Keratinocyte (primary cell): ENCODE results near the gene REEP3. TPM values are rescaled to one million over a fixed set of nuclear protein-coding genes. Genes with fewer than 3 reads are reported as not detected.
A peak's percentile ranks its signal among the peaks of the same experiment; 100 is the strongest.

Experiments
- DNase-seq: peaks from one replicate; pipeline ENCODE4 v3.0.0-alpha.2; 2011; ENCODE audit warnings: low read depth, missing footprints, low spot score
- FAIRE-seq: peaks from 2 replicates; lab custom pipeline; 2011; peaks lifted over from hg19 to GRCh38; lab: Jason Lieb, UNC
- H2AFZ ChIP-seq: 2 replicates; pipeline ENCODE4 v1.6.0; 2012; ENCODE audit warnings: low read length, control low read depth, inconsistent platforms; ENCODE audit not compliant: control insufficient read depth
- H3K27ac ChIP-seq: 2 replicates; pipeline ENCODE4 v1.5.1; 2011; ENCODE audit warnings: low read length; ENCODE audit not compliant: control insufficient read depth, insufficient read depth
- H3K27me3 ChIP-seq: 3 replicates; pipeline ENCODE4 v1.6.0; 2011; ENCODE audit warnings: low read length; ENCODE audit not compliant: control insufficient read depth, insufficient read depth; ENCODE audit errors: extremely low read depth
- H3K36me3 ChIP-seq, 2 experiments: 2 replicates in 1 of 2; 3 replicates in 1 of 2; pipeline ENCODE4 v1.5.1; 2011; ENCODE audit warnings: low read length in 2 of 2, mild to moderate bottlenecking in 1 of 2; ENCODE audit not compliant: control insufficient read depth in 2 of 2, insufficient read depth in 2 of 2; ENCODE audit errors: extremely low read depth in 1 of 2
- H3K4me1 ChIP-seq: 3 replicates; pipeline ENCODE4 v1.5.1; 2011; ENCODE audit warnings: low read length; ENCODE audit not compliant: control insufficient read depth, insufficient read depth; ENCODE audit errors: extremely low read depth
- H3K4me2 ChIP-seq: 3 replicates; pipeline ENCODE4 v1.6.0; 2011; ENCODE audit warnings: low read depth, low read length; ENCODE audit not compliant: control insufficient read depth, insufficient read depth; ENCODE audit errors: extremely low read depth
- H3K4me3 ChIP-seq, 3 experiments: fragments of 200-600 bp in 1 of 3; sonication (generic) in 1 of 3; 2 replicates in 2 of 3; 3 replicates in 1 of 3; pipeline ENCODE4 v1.5.1; 2011 to 2016; ENCODE audit warnings: low read length in 3 of 3, mild to moderate bottlenecking in 3 of 3, control low read depth in 2 of 3, inconsistent platforms in 1 of 3, low read depth in 1 of 3, mixed read lengths in 1 of 3, mixed run types in 1 of 3, moderate library complexity in 1 of 3; ENCODE audit not compliant: control insufficient read depth in 2 of 3, insufficient read depth in 2 of 3; ENCODE audit errors: extremely low read depth in 1 of 3
- H3K79me2 ChIP-seq: 2 replicates; pipeline ENCODE4 v1.6.0; 2012; ENCODE audit warnings: low read length; ENCODE audit not compliant: control insufficient read depth, insufficient read depth
- H3K9ac ChIP-seq: 3 replicates; pipeline ENCODE4 v1.6.0; 2011; ENCODE audit warnings: low read length; ENCODE audit not compliant: control insufficient read depth, insufficient read depth; ENCODE audit errors: extremely low read depth
- H3K9me1 ChIP-seq: 3 replicates; pipeline ENCODE4 v1.6.0; 2011; ENCODE audit warnings: low read length; ENCODE audit not compliant: control insufficient read depth, insufficient read depth; ENCODE audit errors: extremely low read depth
- H3K9me3 ChIP-seq: 2 replicates; pipeline ENCODE4 v1.5.1; 2012; ENCODE audit warnings: low read depth, low read length; ENCODE audit not compliant: control insufficient read depth
- H4K20me1 ChIP-seq: 3 replicates; pipeline ENCODE4 v1.6.0; 2011; ENCODE audit warnings: low read length; ENCODE audit not compliant: control insufficient read depth, insufficient read depth; ENCODE audit errors: extremely low read depth
- EZH2 ChIP-seq: IDR thresholded peaks from one replicate; pipeline ENCODE4 v1.6.1; 2012; ENCODE audit warnings: inconsistent platforms, mild to moderate bottlenecking, low read length, moderate library complexity
- dilution Hi-C: fragments of 300-500 bp; cut with MboI; formaldehyde crosslinking; loops from one replicate; pipeline ENCODE4 v1.7.0; 2020; ENCODE audit warnings: low sequenced_read_pairs; ENCODE audit not compliant: extremely low pct_ligation_motif_present
- polyA plus RNA-seq, 5 experiments: library from polyadenylated mRNA; depleted of rRNA in 3 of 5; stranded (reverse) in 3 of 5; stranded (forward) in 1 of 5; unstranded in 1 of 5; fragments of >200 nt; gene quantifications; 1 replicate in 1 of 5; 2 replicates in 3 of 5; 3 replicates in 1 of 5; pipeline versions ENCODE4 v1.2.1 to v1.2.3, GENCODE V29; 2011 to 2012; ENCODE audit warnings: missing spikeins in 2 of 5, low read depth in 1 of 5, low replicate concordance in 1 of 5
- TF ChIP-seq, protein P1 (sequence below), 3 experiments: IDR thresholded peaks in 1 of 3; conservative IDR thresholded peaks in 1 of 3; optimal IDR thresholded peaks in 1 of 3; 2 replicates in 2 of 3; 3 replicates in 1 of 3; pipeline versions ENCODE3 to v1.5.1; 2011; ENCODE audit warnings: low read length in 3 of 3, mild to moderate bottlenecking in 3 of 3, moderate library complexity in 2 of 3, control low read depth in 1 of 3, inconsistent platforms in 1 of 3; ENCODE audit not compliant: insufficient read depth in 2 of 3; ENCODE audit errors: extremely low read depth in 1 of 3

Gene REEP3
- polyA plus RNA-seq, 1 donor (not counting 4 experiments of a cell fraction or from before 2014, with no cell fraction given), result 52.8 TPM

DNA sequence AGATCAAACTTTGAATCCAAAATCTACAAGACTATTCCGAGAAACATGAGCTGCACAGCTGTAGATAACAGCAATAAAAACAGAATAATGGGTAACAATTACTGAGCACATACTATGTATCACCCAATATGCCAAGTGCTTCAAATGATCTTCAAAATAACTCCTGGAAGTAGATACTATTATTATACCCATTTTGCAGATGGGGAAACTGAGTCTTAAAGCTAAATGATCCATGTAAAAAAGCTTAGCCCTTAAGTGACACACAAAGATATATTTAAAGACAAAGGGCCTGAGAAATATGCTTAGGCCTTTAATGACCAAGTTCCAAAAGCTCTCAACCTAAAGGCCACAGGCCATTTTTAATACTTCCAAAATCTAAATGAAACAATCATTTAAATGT lies 18.4 kb upstream of the REEP3 start:
- peaks cover 17% of the 10 kb centered on the region for H3K4me1 ChIP-seq
- no peak for TF ChIP-seq EZH2
- TF ChIP-seq, protein P1, sequence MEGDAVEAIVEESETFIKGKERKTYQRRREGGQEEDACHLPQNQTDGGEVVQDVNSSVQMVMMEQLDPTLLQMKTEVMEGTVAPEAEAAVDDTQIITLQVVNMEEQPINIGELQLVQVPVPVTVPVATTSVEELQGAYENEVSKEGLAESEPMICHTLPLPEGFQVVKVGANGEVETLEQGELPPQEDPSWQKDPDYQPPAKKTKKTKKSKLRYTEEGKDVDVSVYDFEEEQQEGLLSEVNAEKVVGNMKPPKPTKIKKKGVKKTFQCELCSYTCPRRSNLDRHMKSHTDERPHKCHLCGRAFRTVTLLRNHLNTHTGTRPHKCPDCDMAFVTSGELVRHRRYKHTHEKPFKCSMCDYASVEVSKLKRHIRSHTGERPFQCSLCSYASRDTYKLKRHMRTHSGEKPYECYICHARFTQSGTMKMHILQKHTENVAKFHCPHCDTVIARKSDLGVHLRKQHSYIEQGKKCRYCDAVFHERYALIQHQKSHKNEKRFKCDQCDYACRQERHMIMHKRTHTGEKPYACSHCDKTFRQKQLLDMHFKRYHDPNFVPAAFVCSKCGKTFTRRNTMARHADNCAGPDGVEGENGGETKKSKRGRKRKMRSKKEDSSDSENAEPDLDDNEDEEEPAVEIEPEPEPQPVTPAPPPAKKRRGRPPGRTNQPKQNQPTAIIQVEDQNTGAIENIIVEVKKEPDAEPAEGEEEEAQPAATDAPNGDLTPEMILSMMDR (optimal IDR thresholded peaks at IDR 0.05 in 1 of 3, IDR thresholded peaks at IDR 0.05 in 1 of 3, conservative IDR thresholded peaks at IDR 0.05 in 1 of 3; ENCODE audit: extremely low read depth in 1 of 3, insufficient read depth in 2 of 3, low read length in 3 of 3), result no peak
- peaks cover 7% of the 10 kb centered on the region for H4K20me1 ChIP-seq
- H3K27me3 ChIP-seq, result no peaks in the 10 kb centered on the region
- dilution Hi-C loops, result no loop called here
- no peak overlapping the region for H3K4me2 ChIP-seq
- H3K79me2 ChIP-seq, result peaks cover 82% of the 10 kb centered on the region
- H3K9me3 ChIP-seq, result no peaks in the 10 kb centered on the region
- H2AFZ ChIP-seq, result no peak overlapping the region
- no peak for DNase-seq
- H3K9ac ChIP-seq, result no peak overlapping the region
- H3K27ac ChIP-seq, result no peak overlapping the region
- H3K9me1 ChIP-seq, result no peaks in the 10 kb centered on the region
- no peak overlapping the region for H3K4me3 ChIP-seq
- peaks cover 0 to 5% of the 10 kb centered on the region in 2 experiments for H3K36me3 ChIP-seq
- FAIRE-seq, result no peak

DNA sequence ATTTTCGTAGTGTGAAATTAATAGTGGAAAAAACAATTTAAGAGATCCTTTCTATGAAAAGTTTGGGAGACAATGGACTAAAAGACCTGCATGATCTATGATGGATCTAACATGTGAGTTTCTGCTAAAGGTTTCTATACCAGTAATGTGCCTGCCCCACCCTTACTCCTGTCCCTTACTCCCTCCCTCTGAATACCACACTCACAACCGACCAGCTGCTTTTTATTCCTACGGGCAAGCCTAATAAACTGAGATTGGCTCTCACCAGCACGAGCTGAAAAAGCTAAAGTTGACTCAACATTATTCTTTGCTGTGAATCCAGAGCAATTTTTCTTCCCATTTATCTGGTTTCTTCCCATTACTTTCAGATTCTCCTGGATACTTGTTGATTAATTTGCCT lies 17.8 kb upstream of the REEP3 start:
- peak overlapping the region; percentile 57 for H3K4me2 ChIP-seq
- H3K36me3 ChIP-seq, result peaks cover 0 to 5% of the 10 kb centered on the region in 2 experiments
- peak overlapping the region; percentile 57 for H3K27ac ChIP-seq
- DNase-seq (no peak), FAIRE-seq (peak; percentile 55)
- peak overlapping the region in 1 of 3 experiments; percentile 30 for H3K4me3 ChIP-seq
- no peak overlapping the region for H2AFZ ChIP-seq
- H3K9me3 ChIP-seq, result no peaks in the 10 kb centered on the region
- peaks cover 82% of the 10 kb centered on the region for H3K79me2 ChIP-seq
- H3K27me3 ChIP-seq, result no peaks in the 10 kb centered on the region
- dilution Hi-C loops, result no loop called here
- TF ChIP-seq, protein P1 (optimal IDR thresholded peaks at IDR 0.05 in 1 of 3, IDR thresholded peaks at IDR 0.05 in 1 of 3, conservative IDR thresholded peaks at IDR 0.05 in 1 of 3; ENCODE audit: extremely low read depth in 1 of 3, insufficient read depth in 2 of 3, low read length in 3 of 3), result no peak
- no peak for TF ChIP-seq EZH2
- peaks cover 17% of the 10 kb centered on the region for H3K4me1 ChIP-seq
- no peak overlapping the region for H3K9ac ChIP-seq
- H3K9me1 ChIP-seq, result no peaks in the 10 kb centered on the region
- peaks cover 7% of the 10 kb centered on the region for H4K20me1 ChIP-seq
